Common myeloid progenitor, CD34-positive (primary cell): ENCODE measurements around the gene COL4A3.

Source experiments
- CTCF ChIA-PET: fragments of 350-600 bp; sonication (Branson Sonifier 250); formaldehyde crosslinking; loops from one replicate; lab custom pipeline; 2021; ENCODE audit warnings: antibody characterized with exemption; lab: Charles Lee
- POLR2A ChIA-PET: fragments of 350-600 bp; sonication (Branson Sonifier 250); formaldehyde crosslinking; loops from one replicate; lab custom pipeline; 2021; ENCODE audit warnings: antibody characterized with exemption; lab: Charles Lee
- DNase-seq, 3 donors: peaks; one replicate each; pipeline versions ENCODE4 v3.0.0 to v3.0.0-alpha.2; 2013
- H3K27ac ChIP-seq, 2 experiments: 1 replicate in 1 of 2; 2 replicates in 1 of 2; pipeline ENCODE4 v1.7.0; 2013; ENCODE audit warnings: inconsistent platforms in 2 of 2, low read length in 2 of 2, mild to moderate bottlenecking in 2 of 2, low read depth in 1 of 2, moderate library complexity in 1 of 2; ENCODE audit not compliant: severe bottlenecking in 2 of 2, insufficient read depth in 1 of 2, poor library complexity in 1 of 2
- H3K27me3 ChIP-seq, 5 experiments: replicated peaks in 2 of 5; 1 replicate in 3 of 5; 2 replicates in 2 of 5; pipeline versions ENCODE4 v1.6.1 to v1.7.0; 2013; ENCODE audit warnings: low read length in 4 of 5, mild to moderate bottlenecking in 2 of 5, moderate library complexity in 2 of 5, inconsistent platforms in 1 of 5; ENCODE audit not compliant: insufficient read depth in 5 of 5, control insufficient read depth in 4 of 5
- H3K36me3 ChIP-seq, 4 experiments: 1 replicate in 2 of 4; 2 replicates in 2 of 4; pipeline versions ENCODE4 v1.6.1 to v1.7.0; 2013; ENCODE audit warnings: low read length in 3 of 4, control low read depth in 1 of 4, mild to moderate bottlenecking in 1 of 4; ENCODE audit not compliant: control insufficient read depth in 4 of 4, insufficient read depth in 4 of 4
- H3K4me1 ChIP-seq, 4 experiments: 1 replicate in 3 of 4; 2 replicates in 1 of 4; pipeline versions ENCODE4 v1.6.1 to v1.7.1; 2013; ENCODE audit warnings: low read length in 3 of 4, mild to moderate bottlenecking in 3 of 4, control low read depth in 1 of 4, inconsistent platforms in 1 of 4, moderate library complexity in 1 of 4; ENCODE audit not compliant: control insufficient read depth in 4 of 4, insufficient read depth in 4 of 4; ENCODE audit errors: control extremely low read depth in 1 of 4
- H3K4me3 ChIP-seq, 7 experiments: 1 replicate in 4 of 7; 2 replicates in 3 of 7; pipeline versions ENCODE4 v1.5.1 to v1.7.0; 2013; ENCODE audit warnings: mild to moderate bottlenecking in 7 of 7, low read length in 6 of 7, moderate library complexity in 6 of 7, inconsistent platforms in 2 of 7, low read depth in 2 of 7, control low read depth in 1 of 7; ENCODE audit not compliant: insufficient read depth in 4 of 7, control insufficient read depth in 1 of 7; ENCODE audit errors: extremely low read depth in 1 of 7
- H3K9me3 ChIP-seq, 5 experiments: 1 replicate in 4 of 5; 2 replicates in 1 of 5; pipeline versions ENCODE4 v1.6.1 to v1.7.1; 2013; ENCODE audit warnings: low read length in 4 of 5, mild to moderate bottlenecking in 2 of 5, inconsistent platforms in 1 of 5, low read depth in 1 of 5, moderate library complexity in 1 of 5; ENCODE audit not compliant: control insufficient read depth in 4 of 5, insufficient read depth in 2 of 5; ENCODE audit errors: control extremely low read depth in 1 of 5
- WGBS: methylation state at CpG from one replicate; pipeline ENCODE4 v1.1.5; 2013; ENCODE audit not compliant: insufficient coverage; 5-methylcytosine and 5-hydroxymethylcytosine counted together

Gene COL4A3

DNA sequence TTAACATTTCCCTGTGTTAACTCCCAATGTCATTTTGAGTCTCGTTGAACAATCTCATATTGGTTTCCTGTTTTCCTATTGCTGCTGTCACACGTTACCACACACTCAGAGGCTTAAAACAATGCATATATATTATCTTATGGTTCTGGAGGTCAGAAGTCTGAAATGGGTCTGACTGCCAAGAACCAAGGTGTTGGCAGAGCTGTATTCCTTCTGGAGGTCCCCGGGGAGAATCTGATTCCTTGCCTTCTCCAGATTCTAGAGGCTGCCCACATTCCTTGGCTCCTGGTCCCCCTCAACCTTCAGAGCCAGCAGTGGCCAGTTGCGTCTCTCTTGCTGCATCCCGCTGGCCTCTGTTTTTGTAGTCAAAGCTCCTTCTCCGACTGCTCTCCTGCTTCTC lies 18.0 kb upstream of the COL4A3 start:
- DNase-seq: no peak
- Histone ChIP-seq H3K36me3 (no peaks in the 10 kb centered on the region), H3K4me3 (no peak overlapping the region), H3K9me3 (peaks cover 0 to 5% (median 0%) of the 10 kb centered on the region in 5 experiments), H3K27me3 (peaks cover 0 to 3% (median 0%) of the 10 kb centered on the region in 5 experiments), H3K4me1 (no peaks in the 10 kb centered on the region), H3K27ac (no peak overlapping the region)
- POLR2A ChIA-PET: no interaction called here
- 100% methylated on average over 4 of the region's 6 CpGs for WGBS
- CTCF ChIA-PET: no interaction called here

DNA sequence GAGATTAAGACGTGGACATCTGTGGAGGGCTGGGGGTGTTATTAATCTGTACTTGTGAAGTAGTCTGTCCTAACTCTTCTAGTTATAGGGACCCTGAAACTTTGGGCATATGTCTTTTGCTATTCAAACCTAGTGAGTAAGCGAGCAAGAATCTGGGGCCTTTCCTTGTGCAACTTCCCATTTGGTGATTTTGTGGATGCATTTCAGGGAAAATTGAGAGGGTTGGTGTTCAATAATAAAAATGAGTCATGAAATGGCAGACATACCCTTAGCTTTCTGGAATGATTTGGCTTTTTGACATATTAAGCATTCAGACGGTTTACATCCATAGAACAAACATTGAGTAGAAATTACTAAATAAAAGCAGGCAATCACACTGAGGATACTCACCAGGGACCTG lies 17.4 kb upstream of the COL4A3 start:
- peaks cover 0 to 5% (median 0%) of the 10 kb centered on the region in 5 experiments for H3K9me3 ChIP-seq
- H3K27ac ChIP-seq: no peak overlapping the region
- peaks cover 0 to 3% (median 0%) of the 10 kb centered on the region in 5 experiments for H3K27me3 ChIP-seq
- ChIA-PET POLR2A (no interaction called here), CTCF (no interaction called here)
- no peak overlapping the region for H3K4me3 ChIP-seq
- no peaks in the 10 kb centered on the region for H3K4me1 ChIP-seq
- no peak for DNase-seq
- 100% methylated on average over 1 of the region's 3 CpGs for WGBS
- no peaks in the 10 kb centered on the region for H3K36me3 ChIP-seq

- ChIA-PET CTCF (no interaction called here), POLR2A (no interaction called here)
- Histone ChIP-seq H3K36me3 (no peaks in the 10 kb centered on the region), H3K27ac (no peak overlapping the region), H3K27me3 (peaks cover 0 to 3% (median 0%) of the 10 kb centered on the region in 5 experiments), H3K4me3 (no peak overlapping the region), H3K9me3 (peaks cover 0 to 5% (median 0%) of the 10 kb centered on the region in 5 experiments), H3K4me1 (no peaks in the 10 kb centered on the region)
- WGBS: no CpG with 5 or more reads among the region's 2 CpGs
- DNase-seq: no peak
Measured at GRCh38 chr2:227148106-227148505, 16.3 kb upstream of the COL4A3 start.

DNA sequence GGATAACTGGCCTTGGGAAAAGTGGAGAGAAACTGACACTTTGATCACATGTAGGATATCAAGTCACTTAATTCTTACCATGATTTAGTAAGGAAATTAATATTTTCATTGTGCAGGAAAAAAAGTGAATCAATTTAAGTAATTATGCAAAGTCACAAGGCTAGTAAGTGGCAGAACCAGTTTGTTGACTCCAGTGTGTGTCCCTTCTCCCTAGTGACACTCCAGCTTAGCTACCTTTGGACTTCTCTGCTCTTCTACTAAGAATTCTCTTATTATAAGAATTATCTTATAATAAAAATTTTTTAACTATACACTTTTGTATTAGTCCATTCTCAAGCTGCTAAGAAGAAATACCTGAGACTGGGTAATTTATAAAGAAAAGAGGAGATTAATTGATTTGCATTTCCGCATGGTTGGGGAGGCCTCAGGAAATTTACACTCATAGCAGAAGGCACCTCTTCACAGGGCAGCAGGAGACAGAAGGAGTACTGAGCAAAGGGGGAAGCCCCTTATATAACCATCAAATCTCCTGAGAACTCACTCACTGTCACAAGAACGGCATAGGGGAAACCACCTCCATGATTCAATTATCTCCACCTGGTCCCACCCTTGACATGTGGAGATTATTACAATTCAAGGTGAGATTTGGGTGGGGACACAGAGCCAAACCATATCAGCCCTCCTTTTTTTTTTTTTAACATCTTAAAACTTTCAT lies 14.0 kb upstream of the COL4A3 start:
- POLR2A ChIA-PET: no interaction called here
- DNase-seq: no peak
- Histone ChIP-seq H3K4me1 (no peaks in the 10 kb centered on the region), H3K27ac (no peak overlapping the region), H3K27me3 (peaks cover 0 to 8% (median 3%) of the 10 kb centered on the region in 5 experiments), H3K36me3 (no peaks in the 10 kb centered on the region), H3K9me3 (peaks cover 0 to 5% (median 0%) of the 10 kb centered on the region in 5 experiments), H3K4me3 (no peak overlapping the region)
- CTCF ChIA-PET: no interaction called here
- 100% methylated on average over 2 of the region's 2 CpGs for WGBS

- CTCF ChIA-PET: no interaction called here
- Histone ChIP-seq H3K36me3 (no peaks in the 10 kb centered on the region), H3K4me3 (no peak overlapping the region), H3K27me3 (peaks cover 0 to 11% (median 2%) of the 10 kb centered on the region in 5 experiments), H3K4me1 (no peaks in the 10 kb centered on the region), H3K9me3 (peaks cover 0 to 4% (median 0%) of the 10 kb centered on the region in 5 experiments), H3K27ac (no peak overlapping the region)
- POLR2A ChIA-PET: no interaction called here
- DNase-seq: no peak
- 100% methylated on average over 2 of the region's 2 CpGs for WGBS
Measured at GRCh38 chr2:227152093-227152766, 12.2 kb upstream of the COL4A3 start.

DNA sequence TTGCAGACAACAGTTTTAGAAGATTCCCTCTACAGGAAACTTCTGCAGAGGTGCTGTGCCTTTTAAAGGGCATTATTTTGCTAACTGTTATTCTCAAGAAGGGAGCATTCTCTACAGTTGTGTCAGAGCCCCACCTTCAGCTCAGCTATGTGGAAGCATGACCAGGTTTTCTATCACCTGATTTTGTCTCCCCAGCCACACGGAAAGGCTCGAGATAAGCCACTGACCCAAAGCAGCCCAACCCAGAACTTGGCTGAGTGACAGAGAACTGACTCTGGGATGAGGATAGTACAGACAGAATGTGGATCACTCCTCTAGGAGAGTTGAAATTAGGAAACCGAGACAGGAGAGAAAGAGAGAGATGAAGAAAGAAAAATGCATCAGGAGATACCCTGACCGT lies 11.1 kb upstream of the COL4A3 start:
- DNase-seq: no peak
- H3K36me3 ChIP-seq: no peaks in the 10 kb centered on the region
- no peak overlapping the region for H3K4me3 ChIP-seq
- WGBS: 100% methylated on average over 4 of the region's 4 CpGs
- no peaks in the 10 kb centered on the region for H3K4me1 ChIP-seq
- peaks cover 0 to 11% (median 4%) of the 10 kb centered on the region in 5 experiments for H3K27me3 ChIP-seq
- POLR2A ChIA-PET: no interaction called here
- H3K27ac ChIP-seq: no peak overlapping the region
- CTCF ChIA-PET: no interaction called here
- H3K9me3 ChIP-seq: peaks cover 0 to under 1% (median 0%) of the 10 kb centered on the region in 5 experiments
